OCI-LY1 (cell line): ENCODE data around the gene NCEH1.

Source experiments
- H2AFZ ChIP-seq: fragments of 200-600 bp; sonication (generic), shearing (Covaris generic); 2 replicates; pipeline ENCODE4 v1.6.0; 2014; ENCODE audit warnings: antibody characterized with exemption, mild to moderate bottlenecking, low read length
- H3F3A ChIP-seq: fragments of 200-600 bp; sonication (generic), shearing (Covaris generic); 2 replicates; pipeline ENCODE4 v1.6.0; 2014; ENCODE audit warnings: mild to moderate bottlenecking, antibody characterized with exemption, low read length, moderate library complexity; ENCODE audit not compliant: insufficient read depth
- H3K27ac ChIP-seq: fragments of 200-600 bp; sonication (generic); 2 replicates; pipeline ENCODE4 v1.5.1; 2014; ENCODE audit warnings: low read length, mixed run types, mild to moderate bottlenecking, low read depth; ENCODE audit not compliant: poor library complexity, severe bottlenecking
- H3K27me3 ChIP-seq: fragments of 200-600 bp; sonication (generic); 2 replicates; pipeline ENCODE4 v1.6.0; 2014; ENCODE audit warnings: antibody characterized with exemption, mild to moderate bottlenecking, low read length, moderate library complexity; ENCODE audit not compliant: insufficient read depth
- H3K36me3 ChIP-seq: fragments of 200-600 bp; sonication (generic); 2 replicates; pipeline ENCODE4 v1.6.1; 2014; ENCODE audit warnings: mild to moderate bottlenecking, antibody characterized with exemption, low read length, moderate library complexity, mixed read lengths; ENCODE audit not compliant: insufficient read depth
- H3K4me1 ChIP-seq: fragments of 200-600 bp; sonication (generic); 2 replicates; pipeline ENCODE4 v1.5.1; 2014; ENCODE audit warnings: mild to moderate bottlenecking, low read length, moderate library complexity; ENCODE audit not compliant: insufficient read depth, severe bottlenecking
- H3K4me2 ChIP-seq: fragments of 200-600 bp; sonication (generic), shearing (Covaris generic); 2 replicates; pipeline ENCODE4 v1.6.1; 2014; ENCODE audit warnings: low read length
- H3K4me3 ChIP-seq: fragments of 200-600 bp; sonication (generic); 2 replicates; pipeline ENCODE4 v1.5.1; 2014; ENCODE audit warnings: low read length, low read depth, mild to moderate bottlenecking, mixed read lengths; ENCODE audit not compliant: poor library complexity, severe bottlenecking
- H3K79me2 ChIP-seq: fragments of 200-600 bp; shearing (Covaris generic); 2 replicates; pipeline ENCODE4 v1.6.1; 2016; ENCODE audit warnings: mixed run types, low read length, mixed read lengths; ENCODE audit not compliant: insufficient read depth
- H3K9ac ChIP-seq: fragments of 200-600 bp; sonication (generic), shearing (Covaris generic); 2 replicates; pipeline ENCODE4 v1.6.1; 2014; ENCODE audit warnings: mild to moderate bottlenecking, low read length, mixed read lengths
- H3K9me2 ChIP-seq: fragments of 200-600 bp; sonication (generic), shearing (Covaris generic); 2 replicates; pipeline ENCODE4 v1.6.1; 2014; ENCODE audit warnings: low read depth, mild to moderate bottlenecking, low read length, mixed read lengths
- H3K9me3 ChIP-seq: fragments of 200-600 bp; shearing (Covaris generic); 2 replicates; pipeline ENCODE4 v1.6.1; 2014; ENCODE audit warnings: low read length, mixed read lengths
- H4K20me1 ChIP-seq: fragments of 200-600 bp; sonication (generic), shearing (Covaris generic); 2 replicates; pipeline ENCODE4 v1.6.0; 2016; ENCODE audit warnings: mild to moderate bottlenecking, low read length; ENCODE audit not compliant: insufficient read depth
- CTCF ChIP-seq: fragments of 200-600 bp; sonication (generic), shearing (Covaris generic); IDR thresholded peaks from 2 replicates; pipeline ENCODE4 v1.5.1; 2017; ENCODE audit warnings: mild to moderate bottlenecking, antibody characterized with exemption, low read length, moderate library complexity, mixed read lengths
- EZH2 ChIP-seq: fragments of 200-600 bp; sonication (generic), shearing (Covaris generic); IDR thresholded peaks from 2 replicates; pipeline ENCODE4 v1.8.0; 2017; ENCODE audit warnings: borderline replicate concordance, mixed run types, mild to moderate bottlenecking, antibody characterized with exemption, low read length, moderate library complexity, mixed read lengths

Gene NCEH1

GRCh38 chr3:172625404-172625803, 85.5 kb downstream of the NCEH1 start:
- H3K27me3 ChIP-seq: no peaks in the 10 kb centered on the region
- H3K36me3 ChIP-seq: no peaks in the 10 kb centered on the region
- H3F3A ChIP-seq: no peaks in the 10 kb centered on the region
- no peaks in the 10 kb centered on the region for H3K9me3 ChIP-seq
- no peaks in the 10 kb centered on the region for H3K79me2 ChIP-seq
- no peak overlapping the region for H2AFZ ChIP-seq
- TF ChIP-seq EZH2 (no peak), CTCF (no peak)
- H3K27ac ChIP-seq: no peak overlapping the region
- no peak overlapping the region for H3K4me2 ChIP-seq
- H3K9me2 ChIP-seq: no peaks in the 10 kb centered on the region
- H3K4me3 ChIP-seq: no peak overlapping the region
- no peaks in the 10 kb centered on the region for H4K20me1 ChIP-seq
- H3K9ac ChIP-seq: no peak overlapping the region
- H3K4me1 ChIP-seq: no peaks in the 10 kb centered on the region

GRCh38 chr3:172624999-172625398, 85.9 kb downstream of the NCEH1 start:
- no peak for TF ChIP-seq EZH2
- no peak for TF ChIP-seq CTCF
- Histone ChIP-seq H3K4me2 (no peak overlapping the region), H3K4me3 (no peak overlapping the region), H4K20me1 (no peaks in the 10 kb centered on the region), H3K79me2 (no peaks in the 10 kb centered on the region), H2AFZ (no peak overlapping the region), H3K36me3 (no peaks in the 10 kb centered on the region), H3K9ac (no peak overlapping the region), H3K9me3 (no peaks in the 10 kb centered on the region), H3F3A (no peaks in the 10 kb centered on the region), H3K4me1 (no peaks in the 10 kb centered on the region), H3K27ac (no peak overlapping the region), H3K9me2 (no peaks in the 10 kb centered on the region), H3K27me3 (no peaks in the 10 kb centered on the region)

- Histone ChIP-seq H3K79me2 (no peaks in the 10 kb centered on the region), H3K4me3 (no peak overlapping the region), H3K27me3 (no peaks in the 10 kb centered on the region), H3K36me3 (no peaks in the 10 kb centered on the region), H4K20me1 (no peaks in the 10 kb centered on the region), H3K9me3 (no peaks in the 10 kb centered on the region), H3K4me1 (no peaks in the 10 kb centered on the region), H3K4me2 (no peak overlapping the region), H3K9me2 (no peaks in the 10 kb centered on the region), H2AFZ (no peak overlapping the region), H3K9ac (no peak overlapping the region), H3K27ac (no peak overlapping the region), H3F3A (no peaks in the 10 kb centered on the region)
- no peak for TF ChIP-seq EZH2
- peak; percentile 68 for TF ChIP-seq CTCF
Observed at GRCh38 chr3:172622916-172623700, 87.8 kb downstream of the NCEH1 start.
